Keratinocyte (primary cell): ENCODE data around the gene ACOX2. TPM values are rescaled to one million over a fixed set of nuclear protein-coding genes. Genes with fewer than 3 reads are reported as not detected.

Source experiments
- DNase-seq: peaks from one replicate; pipeline ENCODE4 v3.0.0-alpha.2; 2011; ENCODE audit warnings: low read depth, missing footprints, low spot score
- FAIRE-seq: peaks from 2 replicates; lab custom pipeline; 2011; peaks lifted over from hg19 to GRCh38; lab: Jason Lieb, UNC
- H2AFZ ChIP-seq: 2 replicates; pipeline ENCODE4 v1.6.0; 2012; ENCODE audit warnings: low read length, control low read depth, inconsistent platforms; ENCODE audit not compliant: control insufficient read depth
- H3K27ac ChIP-seq: 2 replicates; pipeline ENCODE4 v1.5.1; 2011; ENCODE audit warnings: low read length; ENCODE audit not compliant: control insufficient read depth, insufficient read depth
- H3K27me3 ChIP-seq: 3 replicates; pipeline ENCODE4 v1.6.0; 2011; ENCODE audit warnings: low read length; ENCODE audit not compliant: control insufficient read depth, insufficient read depth; ENCODE audit errors: extremely low read depth
- H3K36me3 ChIP-seq, 2 experiments: 2 replicates in 1 of 2; 3 replicates in 1 of 2; pipeline ENCODE4 v1.5.1; 2011; ENCODE audit warnings: low read length in 2 of 2, mild to moderate bottlenecking in 1 of 2; ENCODE audit not compliant: control insufficient read depth in 2 of 2, insufficient read depth in 2 of 2; ENCODE audit errors: extremely low read depth in 1 of 2
- H3K4me1 ChIP-seq: 3 replicates; pipeline ENCODE4 v1.5.1; 2011; ENCODE audit warnings: low read length; ENCODE audit not compliant: control insufficient read depth, insufficient read depth; ENCODE audit errors: extremely low read depth
- H3K4me2 ChIP-seq: 3 replicates; pipeline ENCODE4 v1.6.0; 2011; ENCODE audit warnings: low read depth, low read length; ENCODE audit not compliant: control insufficient read depth, insufficient read depth; ENCODE audit errors: extremely low read depth
- H3K4me3 ChIP-seq, 3 experiments: fragments of 200-600 bp in 1 of 3; sonication (generic) in 1 of 3; 2 replicates in 2 of 3; 3 replicates in 1 of 3; pipeline ENCODE4 v1.5.1; 2011 to 2016; ENCODE audit warnings: low read length in 3 of 3, mild to moderate bottlenecking in 3 of 3, control low read depth in 2 of 3, inconsistent platforms in 1 of 3, low read depth in 1 of 3, mixed read lengths in 1 of 3, mixed run types in 1 of 3, moderate library complexity in 1 of 3; ENCODE audit not compliant: control insufficient read depth in 2 of 3, insufficient read depth in 2 of 3; ENCODE audit errors: extremely low read depth in 1 of 3
- H3K79me2 ChIP-seq: 2 replicates; pipeline ENCODE4 v1.6.0; 2012; ENCODE audit warnings: low read length; ENCODE audit not compliant: control insufficient read depth, insufficient read depth
- H3K9ac ChIP-seq: 3 replicates; pipeline ENCODE4 v1.6.0; 2011; ENCODE audit warnings: low read length; ENCODE audit not compliant: control insufficient read depth, insufficient read depth; ENCODE audit errors: extremely low read depth
- H3K9me1 ChIP-seq: 3 replicates; pipeline ENCODE4 v1.6.0; 2011; ENCODE audit warnings: low read length; ENCODE audit not compliant: control insufficient read depth, insufficient read depth; ENCODE audit errors: extremely low read depth
- H3K9me3 ChIP-seq: 2 replicates; pipeline ENCODE4 v1.5.1; 2012; ENCODE audit warnings: low read depth, low read length; ENCODE audit not compliant: control insufficient read depth
- H4K20me1 ChIP-seq: 3 replicates; pipeline ENCODE4 v1.6.0; 2011; ENCODE audit warnings: low read length; ENCODE audit not compliant: control insufficient read depth, insufficient read depth; ENCODE audit errors: extremely low read depth
- CTCF ChIP-seq, 3 experiments: IDR thresholded peaks in 1 of 3; conservative IDR thresholded peaks in 1 of 3; optimal IDR thresholded peaks in 1 of 3; 2 replicates in 2 of 3; 3 replicates in 1 of 3; pipeline versions ENCODE3 to v1.5.1; 2011; ENCODE audit warnings: low read length in 3 of 3, mild to moderate bottlenecking in 3 of 3, moderate library complexity in 2 of 3, control low read depth in 1 of 3, inconsistent platforms in 1 of 3; ENCODE audit not compliant: insufficient read depth in 2 of 3; ENCODE audit errors: extremely low read depth in 1 of 3
- EZH2 ChIP-seq: IDR thresholded peaks from one replicate; pipeline ENCODE4 v1.6.1; 2012; ENCODE audit warnings: inconsistent platforms, mild to moderate bottlenecking, low read length, moderate library complexity
- dilution Hi-C: fragments of 300-500 bp; cut with MboI; formaldehyde crosslinking; loops from one replicate; pipeline ENCODE4 v1.7.0; 2020; ENCODE audit warnings: low sequenced_read_pairs; ENCODE audit not compliant: extremely low pct_ligation_motif_present
- polyA minus RNA-seq, 3 experiments: library from RNA; depleted of rRNA, polyadenylated mRNA; stranded (reverse); fragments of >200 nt; gene quantifications; 1 replicate in 1 of 3; 2 replicates in 1 of 3; 3 replicates in 1 of 3; pipeline ENCODE4 v1.2.3, GENCODE V29; 2011
- polyA plus RNA-seq, 5 experiments: library from polyadenylated mRNA; depleted of rRNA in 3 of 5; stranded (reverse) in 3 of 5; stranded (forward) in 1 of 5; unstranded in 1 of 5; fragments of >200 nt; gene quantifications; 1 replicate in 1 of 5; 2 replicates in 3 of 5; 3 replicates in 1 of 5; pipeline versions ENCODE4 v1.2.1 to v1.2.3, GENCODE V29; 2011 to 2012; ENCODE audit warnings: missing spikeins in 2 of 5, low read depth in 1 of 5, low replicate concordance in 1 of 5

The ACOX2 gene
- polyA plus RNA-seq (0.06 to 0.27 TPM (median 0.20 TPM) in 3 replicates), polyA minus RNA-seq (4.5 TPM in 1 of 3 replicates, not detected in the others)
- not detected for polyA plus RNA-seq (2011; ENCODE audit: low read depth)
- 0.13 and 0.19 TPM in 2 replicates for polyA plus RNA-seq (2011; cell fraction: cytosol; rRNA removed)
- not detected in 2 replicates for polyA plus RNA-seq (2011; cell fraction: nucleus; rRNA removed)
- polyA plus RNA-seq (2012; ENCODE audit: low replicate concordance), result 0.10 TPM in 1 of 2 replicates, not detected in the other
- not detected for polyA minus RNA-seq (2011; cell fraction: cytosol; rRNA and poly(A)+ RNA removed)
- not detected in 2 replicates for polyA minus RNA-seq (2011; cell fraction: nucleus; rRNA and poly(A)+ RNA removed)

- no peak within 1 kb of the TSS for H3K27ac ChIP-seq
These were observed at the start of gene ACOX2 for GRCh38 chr3:58536501-58537411. ACOX2 (minus strand) TSS chr3:58537190; CDS start chr3:58535106, 2,084 bp downstream.

DNA sequence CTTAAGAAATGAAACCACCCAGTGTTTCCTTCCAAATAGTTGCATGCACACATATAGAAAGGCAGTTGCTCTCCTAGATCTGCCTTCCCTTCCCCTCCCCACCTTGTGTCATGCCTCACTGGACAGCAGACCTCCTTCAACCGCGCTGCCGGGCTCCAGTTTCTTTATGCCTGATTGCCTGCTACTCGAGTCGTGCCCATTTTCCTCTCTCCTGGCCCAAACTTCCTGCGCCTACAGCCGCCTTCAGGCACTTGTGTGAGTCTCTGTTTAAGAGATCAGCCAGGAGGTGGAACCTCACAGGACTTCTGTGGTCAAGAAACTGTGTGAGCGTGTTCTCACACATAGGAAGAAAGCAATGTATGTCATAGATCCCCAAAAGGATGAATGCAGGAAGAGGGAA lies 49.0 kb upstream of the ACOX2 start:
- no peak overlapping the region for H3K27ac ChIP-seq
- H3K79me2 ChIP-seq, result no peaks in the 10 kb centered on the region
- no peaks in the 10 kb centered on the region for H4K20me1 ChIP-seq
- peaks cover 34% of the 10 kb centered on the region for H3K27me3 ChIP-seq
- no peaks in the 10 kb centered on the region for H3K36me3 ChIP-seq
- peaks cover 10% of the 10 kb centered on the region for H3K4me1 ChIP-seq
- peak overlapping the region; percentile 96 for H3K4me2 ChIP-seq
- no peak for DNase-seq
- H3K9me1 ChIP-seq, result no peaks in the 10 kb centered on the region
- no peak for FAIRE-seq
- no peak overlapping the region for H3K9ac ChIP-seq
- dilution Hi-C loops, result no loop called here
- peak overlapping the region in 1 of 3 experiments; percentile 79 for H3K4me3 ChIP-seq
- H3K9me3 ChIP-seq, result no peaks in the 10 kb centered on the region
- no peak overlapping the region for H2AFZ ChIP-seq
- no peak for TF ChIP-seq EZH2
- no peak for TF ChIP-seq CTCF (optimal IDR thresholded peaks at IDR 0.05 in 1 of 3, IDR thresholded peaks at IDR 0.05 in 1 of 3, conservative IDR thresholded peaks at IDR 0.05 in 1 of 3; ENCODE audit: extremely low read depth in 1 of 3, insufficient read depth in 2 of 3, low read length in 3 of 3)

More at GRCh38 chr3:58536501-58537411, at the start of gene ACOX2:
- DNase-seq (no peak), FAIRE-seq (no peak)
- dilution Hi-C loops, result no loop called here
- no peaks in the 10 kb centered on the region for H3K9me3 ChIP-seq
- no peaks in the 10 kb centered on the region for H3K9me1 ChIP-seq
- H3K27me3 ChIP-seq, result no peaks in the 10 kb centered on the region
- H4K20me1 ChIP-seq, result no peaks in the 10 kb centered on the region
- H3K4me3 ChIP-seq, result no peak within 1 kb of the TSS
- H2AFZ ChIP-seq, result no peak within 1 kb of the TSS
- H3K9ac ChIP-seq, result no peak within 1 kb of the TSS
- no peak within 1 kb of the TSS for H3K4me2 ChIP-seq
- H3K4me1 ChIP-seq, result peaks cover 3% of the 10 kb centered on the region
- no peaks in the 10 kb centered on the region for H3K36me3 ChIP-seq
- TF ChIP-seq EZH2, result no peak
- no peak for TF ChIP-seq CTCF (optimal IDR thresholded peaks at IDR 0.05 in 1 of 3, IDR thresholded peaks at IDR 0.05 in 1 of 3, conservative IDR thresholded peaks at IDR 0.05 in 1 of 3; ENCODE audit: extremely low read depth in 1 of 3, insufficient read depth in 2 of 3, low read length in 3 of 3)
- H3K79me2 ChIP-seq, result no peaks in the 10 kb centered on the region
